Spleen (tissue), 11 donors: ENCODE results near the gene CCDC3. TPM values are rescaled to one million over a fixed set of nuclear protein-coding genes. Genes with fewer than 3 reads are reported as not detected.

Experiments
- DNase-seq: peaks from one replicate; pipeline ENCODE4 v3.0.0-alpha.2; 2020
- H3K27ac ChIP-seq, 8 donors: fragments of 200-600 bp; sonication (generic) in 7 of 8; 1 replicate in 4 of 8; 2 replicates in 4 of 8; pipeline versions ENCODE4 v1.5.0 to v1.8.0; 2016 to 2021; ENCODE audit warnings: inconsistent platforms in 4 of 8, mild to moderate bottlenecking in 4 of 8, moderate library complexity in 1 of 8
- H3K27me3 ChIP-seq, 7 donors: fragments of 200-600 bp; sonication (generic) in 6 of 7; replicated peaks in 1 of 7; 1 replicate in 4 of 7; 2 replicates in 3 of 7; pipeline versions ENCODE4 v1.5.0 to v1.8.0; 2016 to 2021; ENCODE audit warnings: inconsistent platforms in 3 of 7, mild to moderate bottlenecking in 1 of 7
- H3K36me3 ChIP-seq, 6 donors: fragments of 200-600 bp; sonication (generic) in 5 of 6; 1 replicate in 4 of 6; 2 replicates in 2 of 6; pipeline versions ENCODE4 v1.5.0 to v1.8.0; 2016 to 2021; ENCODE audit warnings: inconsistent platforms in 2 of 6
- H3K4me1 ChIP-seq, 6 donors: fragments of 200-600 bp; sonication (generic) in 5 of 6; 1 replicate in 3 of 6; 2 replicates in 3 of 6; pipeline versions ENCODE4 v1.5.0 to v1.8.0; 2016 to 2021; ENCODE audit warnings: inconsistent platforms in 3 of 6
- H3K4me3 ChIP-seq, 8 donors: fragments of 200-600 bp; sonication (generic) in 7 of 8; 1 replicate in 4 of 8; 2 replicates in 4 of 8; pipeline versions ENCODE4 v1.5.0 to v1.8.0; 2016 to 2021; ENCODE audit warnings: inconsistent platforms in 4 of 8, mild to moderate bottlenecking in 4 of 8, moderate library complexity in 2 of 8
- H3K9me3 ChIP-seq, 8 donors: fragments of 200-600 bp; sonication (generic) in 7 of 8; 1 replicate in 4 of 8; 2 replicates in 4 of 8; pipeline versions ENCODE4 v1.5.0 to v1.8.0; 2016 to 2021; ENCODE audit warnings: inconsistent platforms in 4 of 8
- POLR2A ChIP-seq, 3 donors: fragments of 450-650 bp; IDR thresholded peaks; one replicate each; pipeline ENCODE4 v1.5.1; 2017; ENCODE audit warnings: antibody characterized with exemption in 3 of 3, mild to moderate bottlenecking in 1 of 3
- POLR2AphosphoS5 ChIP-seq, 3 donors: sonication (generic); formaldehyde crosslinking; IDR thresholded peaks; one replicate each; pipeline ENCODE4 v1.5.1; 2017; ENCODE audit warnings: antibody characterized with exemption in 3 of 3
- WGBS, 5 donors: extraction: QIAGEN DNeasy Blood & Tissue Kit in 3 of 5; methylation state at CpG; one replicate each; pipeline versions ENCODE4 v1.1.5 to v1.1.7; 2013 to 2018; 5-methylcytosine and 5-hydroxymethylcytosine counted together
- intact Hi-C: fragments of 100-400 bp; cut with DNase I; formaldehyde crosslinking; loops from one replicate; pipeline ENCODE4 v1.15.0; 2023; ENCODE audit warnings: low total_unique reads
- polyA plus RNA-seq, 3 donors: library from polyadenylated mRNA; stranded (reverse); fragments of 200-250 nt; gene quantifications; one replicate each; pipeline ENCODE4 v1.2.1, GENCODE V29; 2013
- total RNA-seq, 7 donors: library from RNA; depleted of rRNA in 3 of 7; stranded (reverse); fragments of >200 nt in 3 of 7; fragmentation: NEBNext Ultra II Directional in 4 of 7; extraction: Animal tissue kit (Norgen Biotek cat#: 25700) in 4 of 7; gene quantifications; one replicate each; pipeline versions ENCODE4 v1.1.0 to v1.2.1, GENCODE V29; 2016 to 2021
- TF ChIP-seq, protein P1 (sequence below), 11 experiments: fragments of 200-600 bp in 7 of 11; fragments of 450-650 bp in 4 of 11; sonication (generic) in 4 of 11; IDR thresholded peaks in 8 of 11; conservative IDR thresholded peaks in 3 of 11; 1 replicate in 7 of 11; 2 replicates in 4 of 11; pipeline versions ENCODE4 v1.4.0 to v1.8.0; 2016 to 2021; ENCODE audit warnings: antibody characterized with exemption in 11 of 11, inconsistent platforms in 4 of 11, mild to moderate bottlenecking in 1 of 11
- donor health status: healthy with polysubstance abuse.
- donor health status: DM: no; HTN: no; CAD: no; lungs with moderate emphysema.
- donor health status: DM: no; HTN: no; CAD: no.
- donor health status: Bipolar disorder and iron deficiency.
- donor health status: healthy.
- donor health status: DM: no; HTN: no; CAD: no.
- donor health status: DM: yes; HTN: yes; CAD: no.

The CCDC3 gene
- total and polyA plus RNA-seq, 10 donors = 4.7 to 36.9 (median 26.8) TPM

DNA sequence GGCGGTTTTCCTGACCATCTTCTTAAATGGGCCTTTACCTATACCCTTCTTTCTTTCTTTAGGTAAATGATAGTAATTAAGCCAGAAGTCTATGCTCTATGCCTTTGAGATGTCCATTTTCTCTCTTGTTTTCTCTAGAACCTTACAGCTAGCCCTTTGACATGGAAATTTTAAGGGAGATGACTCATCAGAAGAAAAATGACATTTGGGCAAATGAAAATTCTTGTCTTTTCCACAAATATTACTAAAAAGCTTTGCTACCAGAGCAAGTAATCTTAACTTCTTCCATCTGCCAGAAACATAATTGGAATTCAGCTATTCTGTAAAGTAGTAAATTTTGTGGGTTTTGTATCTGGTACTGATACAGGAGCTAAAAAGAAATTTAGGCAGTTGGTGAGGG, 59.5 kb downstream of the CCDC3 start:
- WGBS, 5 donors = 97 to 100% (median 100%) methylated on average over 1 of the region's 1 CpG
- Histone ChIP-seq H3K36me3 (no peaks in the 10 kb centered on the region), H3K4me1 (no peaks in the 10 kb centered on the region), H3K9me3 (no peaks in the 10 kb centered on the region), H3K27ac (no peak overlapping the region), H3K4me3 (no peak overlapping the region), H3K27me3 (no peaks in the 10 kb centered on the region)
- intact Hi-C loops = no loop called here
- DNase-seq = no peak
- no peak for TF ChIP-seq POLR2A (IDR thresholded peaks at IDR 0.05)
- no peak for TF ChIP-seq POLR2AphosphoS5 (IDR thresholded peaks at IDR 0.05)
- TF ChIP-seq, protein P1, sequence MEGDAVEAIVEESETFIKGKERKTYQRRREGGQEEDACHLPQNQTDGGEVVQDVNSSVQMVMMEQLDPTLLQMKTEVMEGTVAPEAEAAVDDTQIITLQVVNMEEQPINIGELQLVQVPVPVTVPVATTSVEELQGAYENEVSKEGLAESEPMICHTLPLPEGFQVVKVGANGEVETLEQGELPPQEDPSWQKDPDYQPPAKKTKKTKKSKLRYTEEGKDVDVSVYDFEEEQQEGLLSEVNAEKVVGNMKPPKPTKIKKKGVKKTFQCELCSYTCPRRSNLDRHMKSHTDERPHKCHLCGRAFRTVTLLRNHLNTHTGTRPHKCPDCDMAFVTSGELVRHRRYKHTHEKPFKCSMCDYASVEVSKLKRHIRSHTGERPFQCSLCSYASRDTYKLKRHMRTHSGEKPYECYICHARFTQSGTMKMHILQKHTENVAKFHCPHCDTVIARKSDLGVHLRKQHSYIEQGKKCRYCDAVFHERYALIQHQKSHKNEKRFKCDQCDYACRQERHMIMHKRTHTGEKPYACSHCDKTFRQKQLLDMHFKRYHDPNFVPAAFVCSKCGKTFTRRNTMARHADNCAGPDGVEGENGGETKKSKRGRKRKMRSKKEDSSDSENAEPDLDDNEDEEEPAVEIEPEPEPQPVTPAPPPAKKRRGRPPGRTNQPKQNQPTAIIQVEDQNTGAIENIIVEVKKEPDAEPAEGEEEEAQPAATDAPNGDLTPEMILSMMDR (IDR thresholded peaks at IDR 0.05 in 8 of 11, conservative IDR thresholded peaks at IDR 0.05 in 3 of 11) = no peak

DNA sequence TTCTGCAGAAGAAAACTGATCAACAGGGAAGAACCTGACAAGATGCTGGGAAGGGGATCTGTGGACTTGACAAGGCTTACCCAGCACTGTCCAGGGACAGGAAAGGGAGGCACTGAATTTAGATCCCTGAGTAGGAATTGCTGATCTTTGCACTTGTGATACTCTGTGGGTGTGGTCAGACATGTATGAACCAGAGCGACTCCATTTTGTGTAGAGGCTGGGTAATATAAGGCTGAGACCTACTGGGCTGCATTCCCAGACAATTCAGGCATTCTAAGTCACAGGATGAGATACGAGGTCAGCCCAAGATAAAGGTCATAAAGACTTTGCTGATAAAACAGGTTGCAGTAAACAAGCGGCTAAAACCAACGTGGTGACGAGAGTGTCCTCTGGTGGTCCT, 60.7 kb downstream of the CCDC3 start:
- intact Hi-C loops = no loop called here
- Histone ChIP-seq H3K4me3 (no peak overlapping the region), H3K4me1 (no peaks in the 10 kb centered on the region), H3K27me3 (no peaks in the 10 kb centered on the region), H3K36me3 (no peaks in the 10 kb centered on the region), H3K9me3 (no peaks in the 10 kb centered on the region), H3K27ac (no peak overlapping the region)
- no peak for DNase-seq
- 63 to 77% (median 72%) methylated on average over 5 of the region's 5 CpGs for WGBS, 5 donors
- TF ChIP-seq, protein P1 (IDR thresholded peaks at IDR 0.05 in 8 of 11, conservative IDR thresholded peaks at IDR 0.05 in 3 of 11) = no peak
- TF ChIP-seq POLR2AphosphoS5 (IDR thresholded peaks at IDR 0.05) = no peak
- no peak for TF ChIP-seq POLR2A (IDR thresholded peaks at IDR 0.05)

DNA sequence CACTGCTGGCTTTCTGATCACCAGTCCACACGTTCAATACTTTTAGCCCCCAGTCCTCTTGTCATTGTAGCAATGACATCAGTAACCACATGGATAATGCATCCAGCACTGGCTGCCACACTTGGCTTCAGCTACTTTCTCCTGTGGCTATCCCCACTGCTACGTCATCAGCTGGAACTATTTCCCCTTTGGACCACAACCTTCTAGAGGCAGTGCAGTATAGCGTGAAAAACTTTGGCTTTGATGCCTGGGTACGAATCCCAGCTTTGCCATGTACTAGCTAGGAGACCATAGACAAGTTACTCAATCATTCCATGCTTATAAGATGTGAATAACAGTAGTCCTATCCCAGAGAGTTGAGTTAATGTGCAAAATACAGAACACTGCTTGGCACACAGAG, 63.2 kb downstream of the CCDC3 start:
- intact Hi-C loops = no loop called here
- Histone ChIP-seq H3K27ac (no peak overlapping the region), H3K36me3 (no peaks in the 10 kb centered on the region), H3K9me3 (peaks cover 0 to 3% (median 0%) of the 10 kb centered on the region in 8 donors), H3K27me3 (no peaks in the 10 kb centered on the region), H3K4me1 (no peaks in the 10 kb centered on the region), H3K4me3 (no peak overlapping the region)
- no peak for DNase-seq
- 60 to 73% (median 63%) methylated on average over 4 of the region's 4 CpGs for WGBS, 5 donors
- TF ChIP-seq POLR2A (IDR thresholded peaks at IDR 0.05) (no peak), POLR2AphosphoS5 (IDR thresholded peaks at IDR 0.05) (no peak)
- TF ChIP-seq, protein P1 (IDR thresholded peaks at IDR 0.05 in 8 of 11, conservative IDR thresholded peaks at IDR 0.05 in 3 of 11) = no peak

DNA sequence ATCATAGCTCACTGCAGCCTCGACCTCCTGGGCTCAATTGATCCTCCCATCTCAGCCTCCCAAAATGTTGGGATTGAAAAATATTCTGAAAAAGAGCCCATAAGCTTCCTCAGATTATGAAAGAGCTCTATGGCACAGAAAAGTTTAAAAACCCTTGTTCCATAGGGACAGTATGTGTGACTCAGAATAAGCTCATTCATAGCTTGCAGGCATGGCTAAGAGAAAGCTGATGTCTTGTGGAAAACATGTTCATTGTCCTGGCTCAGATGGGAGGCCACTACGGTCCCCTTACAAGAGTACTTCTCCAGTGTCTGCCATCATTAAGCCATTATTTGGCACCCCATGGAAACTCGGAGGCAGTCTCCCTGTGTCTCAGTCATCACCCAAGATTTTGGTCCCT, 64.0 kb downstream of the CCDC3 start:
- Histone ChIP-seq H3K4me3 (no peak overlapping the region), H3K4me1 (no peaks in the 10 kb centered on the region), H3K36me3 (no peaks in the 10 kb centered on the region), H3K9me3 (peaks cover 0 to 3% (median 0%) of the 10 kb centered on the region in 8 donors), H3K27me3 (no peaks in the 10 kb centered on the region), H3K27ac (no peak overlapping the region)
- no peak for DNase-seq
- intact Hi-C loops = no loop called here
- WGBS, 5 donors = 84 to 89% (median 85%) methylated on average over 3 of the region's 3 CpGs
- no peak for TF ChIP-seq POLR2A (IDR thresholded peaks at IDR 0.05)
- TF ChIP-seq POLR2AphosphoS5 (IDR thresholded peaks at IDR 0.05) = no peak
- TF ChIP-seq, protein P1 (IDR thresholded peaks at IDR 0.05 in 8 of 11, conservative IDR thresholded peaks at IDR 0.05 in 3 of 11) = no peak
